ENCODE measurements around the gene SLC39A9.

- no peak for TF ChIP-seq CTCF (IDR thresholded peaks at IDR 0.05)
- TF ChIP-seq POLR2A (IDR thresholded peaks at IDR 0.05), result no peak
Observed at GRCh38 chr14:69471436-69471835, 72.9 kb downstream of the SLC39A9 start.
